HUES64 (cell line): ENCODE measurements around the gene IL1RL2.

ENCODE experiments used
- H3K27ac ChIP-seq: 2 replicates; pipeline ENCODE4 v1.7.0; 2013; ENCODE audit warnings: low read depth, low read length, inconsistent platforms
- H3K27me3 ChIP-seq: 2 replicates; pipeline ENCODE4 v1.6.1; 2013; ENCODE audit warnings: mild to moderate bottlenecking, low read length; ENCODE audit not compliant: insufficient read depth
- H3K36me3 ChIP-seq: 2 replicates; pipeline ENCODE4 v1.6.1; 2013; ENCODE audit warnings: mild to moderate bottlenecking, low read length; ENCODE audit not compliant: insufficient read depth
- H3K4me1 ChIP-seq: 2 replicates; pipeline ENCODE4 v1.6.1; 2013; ENCODE audit warnings: mild to moderate bottlenecking, low read length, moderate library complexity; ENCODE audit not compliant: insufficient read depth
- H3K4me3 ChIP-seq: 2 replicates; pipeline ENCODE4 v1.5.1; 2013; ENCODE audit warnings: mild to moderate bottlenecking, low read length, moderate library complexity
- H3K9ac ChIP-seq: 2 replicates; pipeline ENCODE4 v1.6.1; 2013; ENCODE audit warnings: mild to moderate bottlenecking, low read depth, low read length
- H3K9me3 ChIP-seq: 2 replicates; pipeline ENCODE4 v1.6.1; 2013; ENCODE audit warnings: low read depth, low read length; ENCODE audit not compliant: insufficient read depth
- WGBS: fragments of 150-250, 120-280 bp; methylation state at CpG from one replicate; pipeline ENCODE4 v1.1.7; 2013; ENCODE audit warnings: missing lambda C conversion rate; 5-methylcytosine and 5-hydroxymethylcytosine counted together

The IL1RL2 gene

GRCh38 chr2:102230410-102230909 lies 43.6 kb downstream of the IL1RL2 start:
- Histone ChIP-seq H3K27ac (no peak overlapping the region), H3K27me3 (no peaks in the 10 kb centered on the region), H3K4me3 (no peak overlapping the region), H3K4me1 (peaks cover 19% of the 10 kb centered on the region), H3K9ac (no peak overlapping the region), H3K36me3 (no peaks in the 10 kb centered on the region), H3K9me3 (no peaks in the 10 kb centered on the region)
- WGBS, result 95% methylated on average over 9 of the region's 9 CpGs

- H3K4me1 ChIP-seq, result peaks cover 6% of the 10 kb centered on the region
- H3K9ac ChIP-seq, result no peak overlapping the region
- no peaks in the 10 kb centered on the region for H3K36me3 ChIP-seq
- H3K4me3 ChIP-seq, result no peak overlapping the region
- 88% methylated on average over 9 of the region's 11 CpGs for WGBS
- no peaks in the 10 kb centered on the region for H3K9me3 ChIP-seq
- H3K27me3 ChIP-seq, result no peaks in the 10 kb centered on the region
- H3K27ac ChIP-seq, result no peak overlapping the region
Measured at GRCh38 chr2:102233132-102233884, 46.5 kb downstream of the IL1RL2 start.

DNA sequence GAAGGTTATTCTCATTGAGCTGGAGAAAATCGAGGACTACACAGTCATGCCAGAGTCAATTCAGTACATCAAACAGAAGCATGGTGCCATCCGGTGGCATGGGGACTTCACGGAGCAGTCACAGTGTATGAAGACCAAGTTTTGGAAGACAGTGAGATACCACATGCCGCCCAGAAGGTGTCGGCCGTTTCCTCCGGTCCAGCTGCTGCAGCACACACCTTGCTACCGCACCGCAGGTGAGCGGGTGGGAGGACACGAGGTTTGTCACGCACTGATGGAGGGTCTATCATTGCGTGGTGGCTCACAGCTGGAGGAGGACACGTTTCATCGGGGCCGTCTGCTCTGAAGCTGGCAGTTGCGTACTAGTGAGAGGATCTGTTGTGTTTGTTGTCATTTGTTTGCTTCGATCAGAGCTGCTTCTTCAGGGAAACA lies 48.2 kb downstream of the IL1RL2 start:
- no peaks in the 10 kb centered on the region for H3K9me3 ChIP-seq
- H3K36me3 ChIP-seq, result no peaks in the 10 kb centered on the region
- H3K27ac ChIP-seq, result no peak overlapping the region
- no peak overlapping the region for H3K9ac ChIP-seq
- no peak overlapping the region for H3K4me3 ChIP-seq
- H3K4me1 ChIP-seq, result no peaks in the 10 kb centered on the region
- WGBS, result 96% methylated on average over 18 of the region's 18 CpGs
- no peaks in the 10 kb centered on the region for H3K27me3 ChIP-seq

GRCh38 chr2:102235491-102235890 lies 48.7 kb downstream of the IL1RL2 start:
- no peaks in the 10 kb centered on the region for H3K9me3 ChIP-seq
- no peaks in the 10 kb centered on the region for H3K36me3 ChIP-seq
- no peak overlapping the region for H3K27ac ChIP-seq
- H3K9ac ChIP-seq, result no peak overlapping the region
- H3K4me3 ChIP-seq, result no peak overlapping the region
- H3K27me3 ChIP-seq, result no peaks in the 10 kb centered on the region
- H3K4me1 ChIP-seq, result 0 out of 2 replicates have a peak, but pooled peaks cover 1% of the 10 kb centered on the region
- 88% methylated on average over 5 of the region's 5 CpGs for WGBS

DNA sequence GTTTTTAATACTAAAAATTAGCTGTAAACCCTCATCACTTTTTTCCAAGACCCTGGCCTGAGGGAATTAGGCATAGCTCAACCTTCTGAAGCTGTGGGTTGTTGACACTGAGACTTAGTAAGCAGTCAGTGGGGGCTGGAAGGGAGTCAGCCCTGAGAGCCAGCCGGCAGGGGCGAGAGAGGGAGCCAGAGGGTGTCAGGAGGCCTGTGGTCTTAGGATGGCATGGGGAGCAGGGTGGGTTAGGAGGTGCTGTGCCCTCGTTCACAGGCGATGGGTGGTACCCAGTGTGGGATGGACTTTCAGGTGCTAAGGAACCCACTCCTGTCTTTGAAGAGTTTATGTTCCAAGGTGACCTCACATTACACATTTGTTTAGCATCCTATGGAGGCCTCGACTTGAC lies 49.3 kb downstream of the IL1RL2 start:
- Histone ChIP-seq H3K36me3 (no peaks in the 10 kb centered on the region), H3K4me3 (no peak overlapping the region), H3K4me1 (peaks cover 6% of the 10 kb centered on the region; the same call in 1 of the 2 replicates), H3K27me3 (no peaks in the 10 kb centered on the region), H3K27ac (no peak overlapping the region), H3K9ac (no peak overlapping the region), H3K9me3 (no peaks in the 10 kb centered on the region)
- WGBS, result 81% methylated on average over 5 of the region's 5 CpGs

DNA sequence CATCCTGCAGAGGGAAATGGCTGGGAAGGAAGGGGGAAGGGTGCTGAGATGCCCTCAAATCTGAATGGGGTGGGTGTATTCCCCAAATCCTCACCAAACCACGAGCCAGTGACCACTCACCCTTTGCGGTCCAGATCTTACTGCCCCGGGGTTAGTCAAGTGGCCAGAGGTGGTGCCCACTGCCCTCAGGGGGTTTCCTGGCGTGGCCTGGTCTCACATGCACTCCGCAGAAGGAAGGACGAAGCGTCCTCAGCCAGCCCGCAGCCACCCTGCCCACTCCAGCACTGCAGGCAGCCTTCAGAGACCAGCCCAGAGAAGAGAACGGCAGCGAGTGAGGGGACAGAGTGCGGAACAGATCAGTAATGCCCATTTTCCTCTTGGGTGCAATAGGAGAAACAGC lies 50.4 kb downstream of the IL1RL2 start:
- WGBS, result 89% methylated on average over 11 of the region's 11 CpGs
- Histone ChIP-seq H3K27ac (no peak overlapping the region), H3K9me3 (no peaks in the 10 kb centered on the region), H3K27me3 (no peaks in the 10 kb centered on the region), H3K4me1 (peaks cover 10% of the 10 kb centered on the region; the same call in 1 of the 2 replicates), H3K4me3 (no peak overlapping the region), H3K9ac (no peak overlapping the region), H3K36me3 (no peaks in the 10 kb centered on the region)

- no peaks in the 10 kb centered on the region for H3K9me3 ChIP-seq
- H3K27ac ChIP-seq, result no peak overlapping the region
- H3K27me3 ChIP-seq, result no peaks in the 10 kb centered on the region
- H3K4me3 ChIP-seq, result no peak overlapping the region
- H3K4me1 ChIP-seq, result peaks cover 10% of the 10 kb centered on the region; the same call in 1 of the 2 replicates
- no peaks in the 10 kb centered on the region for H3K36me3 ChIP-seq
- no peak overlapping the region for H3K9ac ChIP-seq
- 85% methylated on average over 9 of the region's 10 CpGs for whole genome bisulfite sequencing
Measured at GRCh38 chr2:102238039-102238756, 51.4 kb downstream of the IL1RL2 start.

- WGBS, result 98% methylated on average over 2 of the region's 2 CpGs
- no peaks in the 10 kb centered on the region for H3K27me3 ChIP-seq
- H3K9me3 ChIP-seq, result no peaks in the 10 kb centered on the region
- H3K9ac ChIP-seq, result no peak overlapping the region
- H3K27ac ChIP-seq, result no peak overlapping the region
- peaks cover 10% of the 10 kb centered on the region; the same call in 1 of the 2 replicates for H3K4me1 ChIP-seq
- no peaks in the 10 kb centered on the region for H3K36me3 ChIP-seq
- no peak overlapping the region for H3K4me3 ChIP-seq
Measured at GRCh38 chr2:102238778-102239177, 52.0 kb downstream of the IL1RL2 start.

- no peaks in the 10 kb centered on the region for H3K9me3 ChIP-seq
- no peak overlapping the region for H3K4me3 ChIP-seq
- H3K27ac ChIP-seq, result no peak overlapping the region
- H3K9ac ChIP-seq, result no peak overlapping the region
- 94% methylated on average over 7 of the region's 7 CpGs for WGBS
- no peaks in the 10 kb centered on the region for H3K27me3 ChIP-seq
- no peaks in the 10 kb centered on the region for H3K36me3 ChIP-seq
- peaks cover 10% of the 10 kb centered on the region; the same call in 1 of the 2 replicates for H3K4me1 ChIP-seq
Measured at GRCh38 chr2:102239344-102239743, 52.5 kb downstream of the IL1RL2 start.

DNA sequence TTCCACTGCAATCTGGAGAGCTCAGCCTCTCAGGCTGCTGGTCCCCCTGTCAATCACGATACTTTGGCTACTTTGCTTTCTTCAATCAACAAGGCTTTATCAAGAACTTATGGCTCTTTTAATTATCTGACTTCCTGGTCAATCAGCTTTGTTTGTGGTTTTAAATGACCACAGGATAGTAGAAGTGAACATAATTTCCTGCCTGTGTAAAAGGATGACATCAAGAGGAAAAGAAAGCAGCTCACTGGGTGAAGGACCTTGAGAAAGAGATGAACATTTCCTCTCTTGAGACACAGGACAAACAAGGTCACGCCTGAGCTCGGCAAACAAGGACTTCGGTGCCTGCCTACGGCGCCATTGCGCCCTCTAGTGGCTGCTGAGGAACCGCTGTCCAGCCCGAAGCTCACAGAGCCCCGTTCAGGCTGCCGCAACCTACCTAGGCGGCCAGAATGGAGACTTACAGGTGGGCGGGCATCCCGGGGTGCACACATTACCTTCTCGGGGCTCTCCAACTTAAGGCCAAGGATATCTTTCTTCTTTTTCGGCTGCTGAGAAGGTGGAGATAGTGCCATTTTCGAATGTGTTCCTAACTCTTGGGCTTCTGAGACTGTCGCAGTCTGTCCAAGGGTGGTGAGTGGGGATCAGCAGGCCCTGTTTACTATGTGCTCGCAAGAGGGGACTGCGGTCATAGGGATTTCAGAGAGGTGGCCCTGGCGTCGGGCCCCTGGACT lies 54.0 kb downstream of the IL1RL2 start:
- 26% methylated on average over 22 of the region's 22 CpGs for WGBS
- Histone ChIP-seq H3K27ac (no peak overlapping the region), H3K9me3 (no peaks in the 10 kb centered on the region), H3K4me3 (no peak overlapping the region), H3K4me1 (peaks cover 10% of the 10 kb centered on the region; the same call in 1 of the 2 replicates), H3K36me3 (no peaks in the 10 kb centered on the region), H3K9ac (no peak overlapping the region), H3K27me3 (no peaks in the 10 kb centered on the region)
